Heart left ventricle (tissue), 13 donors: ENCODE results near the gene GABPB1.

Experiments
- CTCF ChIP-seq, 12 donors: fragments of 200-600 bp; sonication (generic) in 4 of 12; IDR thresholded peaks; one replicate each; pipeline versions ENCODE4 v1.5.0 to v1.8.0; 2018 to 2022; ENCODE audit warnings: antibody characterized with exemption in 12 of 12, mild to moderate bottlenecking in 5 of 12
- POLR2A ChIP-seq, 2 donors: fragments of 450-650 bp; IDR thresholded peaks; one replicate each; pipeline ENCODE4 v1.6.1; 2017; ENCODE audit warnings: antibody characterized with exemption in 2 of 2, mild to moderate bottlenecking in 2 of 2, moderate library complexity in 2 of 2
- donor health status: ischemic (EF 13 %, LVEDD 7.1; RV severe dilation, severe dysfunction).
- donor health status: DM: no; HTN: yes; CAD: no.
- donor health status: DM: no; HTN: no; CAD: no.
- donor health status: ischemic (EF 25% LVEDD 6.9; RV normal size, moderate dysfunction).
- donor health status: ischemic (EF 25% LVEDD 5.7; RV mildly dilated, moderate dysfunction).
- donor health status: ischemic (EF 35%, LVEDD 5.7; RV mildly dilated, moderate dysfunction).
- donor health status: nonischemic (EF 11% LVEDD 7.7; RV severe dilation, severe dysfunction).
- donor health status: DM: yes; HTN: yes; CAD: no.
- donor health status: PGD.
- donor health status: ischemic (EF 29% LVEDD 5.4; RV normal size, mild dysfunction).
- donor health status: nonischemic (EF 23%, LVEDD 6.1; RV moderate dilation, normal function).

GRCh38 chr15:50247819-50248655, 107.0 kb downstream of the GABPB1 start:
- TF ChIP-seq CTCF (IDR thresholded peaks at IDR 0.05): no peak
- TF ChIP-seq POLR2A (IDR thresholded peaks at IDR 0.05): no peak
